Measurements from ENCODE around the gene HDAC11.

- no peak for TF ChIP-seq GATA2 (IDR thresholded peaks at IDR 0.05; ENCODE audit: low read depth, low read length)
- no peak for TF ChIP-seq GATA3 (IDR thresholded peaks at IDR 0.05; ENCODE audit: low read depth, low read length)
Observed at GRCh38 chr3:13522236-13522635, 42.1 kb downstream of the HDAC11 start.
